ENCODE measurements around the gene GSG1L. TPM values are rescaled to one million over a fixed set of nuclear protein-coding genes. Genes with fewer than 3 reads are reported as not detected.

The GSG1L gene
- total and polyA plus RNA-seq, 2 experiments from 2014 or later, result not detected

DNA sequence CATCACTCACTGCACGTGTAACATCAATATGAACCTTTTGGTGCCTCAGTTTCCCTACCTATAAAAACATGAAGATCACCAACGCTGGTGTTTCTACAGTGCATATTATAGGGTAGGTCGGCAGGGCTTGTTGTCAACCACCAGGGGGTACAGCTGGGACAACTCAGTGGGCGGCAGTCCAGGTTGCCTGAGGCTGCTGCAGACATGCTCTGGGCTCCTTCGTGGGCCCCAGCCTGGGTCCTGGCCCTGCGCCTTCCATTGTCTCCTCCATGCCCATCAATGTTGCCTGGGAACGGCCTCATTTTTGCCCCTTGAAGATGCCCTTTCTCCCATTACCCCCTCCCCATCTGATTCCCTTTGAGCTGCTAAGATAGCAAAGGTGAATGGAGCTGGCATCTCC is 89.8 kb downstream of the GSG1L start:
- no peaks in the 10 kb centered on the region for H3K9me3 ChIP-seq (ENCODE audit: low read depth)
- H3K4me1 ChIP-seq (ENCODE audit: insufficient read depth), result no peaks in the 10 kb centered on the region
- no peak overlapping the region for H3K4me2 ChIP-seq
- H3K27ac ChIP-seq, result no peak overlapping the region
- DNase-seq (ENCODE audit: low spot score), result no peak
- no peaks in the 10 kb centered on the region for H3K27me3 ChIP-seq
- H3K9me2 ChIP-seq (replicated peaks; ENCODE audit: insufficient read depth), result no peaks in the 10 kb centered on the region
- no peaks in the 10 kb centered on the region for H3K79me2 ChIP-seq
- no peak overlapping the region for H2AFZ ChIP-seq
- TF ChIP-seq EZH2phosphoT487 (IDR thresholded peaks at IDR 0.05; ENCODE audit: low read depth, severe bottlenecking, unreplicated experiment), result no peak
- no peak for TF ChIP-seq EZH2 (IDR thresholded peaks at IDR 0.05; ENCODE audit: borderline replicate concordance)
- TF ChIP-seq, protein P1, sequence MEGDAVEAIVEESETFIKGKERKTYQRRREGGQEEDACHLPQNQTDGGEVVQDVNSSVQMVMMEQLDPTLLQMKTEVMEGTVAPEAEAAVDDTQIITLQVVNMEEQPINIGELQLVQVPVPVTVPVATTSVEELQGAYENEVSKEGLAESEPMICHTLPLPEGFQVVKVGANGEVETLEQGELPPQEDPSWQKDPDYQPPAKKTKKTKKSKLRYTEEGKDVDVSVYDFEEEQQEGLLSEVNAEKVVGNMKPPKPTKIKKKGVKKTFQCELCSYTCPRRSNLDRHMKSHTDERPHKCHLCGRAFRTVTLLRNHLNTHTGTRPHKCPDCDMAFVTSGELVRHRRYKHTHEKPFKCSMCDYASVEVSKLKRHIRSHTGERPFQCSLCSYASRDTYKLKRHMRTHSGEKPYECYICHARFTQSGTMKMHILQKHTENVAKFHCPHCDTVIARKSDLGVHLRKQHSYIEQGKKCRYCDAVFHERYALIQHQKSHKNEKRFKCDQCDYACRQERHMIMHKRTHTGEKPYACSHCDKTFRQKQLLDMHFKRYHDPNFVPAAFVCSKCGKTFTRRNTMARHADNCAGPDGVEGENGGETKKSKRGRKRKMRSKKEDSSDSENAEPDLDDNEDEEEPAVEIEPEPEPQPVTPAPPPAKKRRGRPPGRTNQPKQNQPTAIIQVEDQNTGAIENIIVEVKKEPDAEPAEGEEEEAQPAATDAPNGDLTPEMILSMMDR (IDR thresholded peaks at IDR 0.05; ENCODE audit: poor library complexity), result no peak
- H3K36me3 ChIP-seq (replicated peaks; ENCODE audit: insufficient read depth, low read depth), result no peaks in the 10 kb centered on the region
- H3K4me3 ChIP-seq, result no peak overlapping the region
- H4K20me1 ChIP-seq (ENCODE audit: insufficient read depth, poor library complexity, severe bottlenecking), result no peaks in the 10 kb centered on the region
- 66% methylated on average over 7 of the region's 7 CpGs for WGBS (ENCODE audit: low lambda C conversion rate, missing lambda C conversion rate)

DNA sequence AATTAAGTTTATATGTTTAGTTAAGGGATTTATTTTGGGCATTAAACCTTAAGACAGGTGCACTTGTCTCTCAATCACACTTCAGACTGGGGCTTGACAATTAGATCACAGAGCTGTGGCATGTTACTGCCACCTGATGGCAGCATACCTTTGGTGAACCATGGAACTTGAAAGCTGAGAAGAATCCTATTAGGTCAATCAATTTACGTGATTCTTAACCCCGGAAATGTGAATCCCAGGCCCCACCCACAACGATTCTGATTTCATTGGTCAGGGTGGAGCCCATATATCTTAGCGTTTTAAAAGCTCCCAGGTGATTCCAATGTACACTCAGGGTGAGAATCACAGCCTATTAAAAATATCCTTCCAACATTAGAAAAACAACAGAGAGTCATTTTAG is 91.0 kb downstream of the GSG1L start:
- 1% methylated on average over 4 of the region's 4 CpGs for WGBS (ENCODE audit: low lambda C conversion rate, missing lambda C conversion rate)
- Histone ChIP-seq H3K4me1 (ENCODE audit: insufficient read depth) (no peaks in the 10 kb centered on the region), H3K9me3 (ENCODE audit: low read depth) (no peaks in the 10 kb centered on the region), H3K27me3 (no peaks in the 10 kb centered on the region), H2AFZ (no peak overlapping the region), H3K9me2 (replicated peaks; ENCODE audit: insufficient read depth) (no peaks in the 10 kb centered on the region), H3K79me2 (no peaks in the 10 kb centered on the region), H3K36me3 (replicated peaks; ENCODE audit: insufficient read depth, low read depth) (no peaks in the 10 kb centered on the region), H3K4me2 (no peak overlapping the region), H3K4me3 (no peak overlapping the region), H4K20me1 (ENCODE audit: insufficient read depth, poor library complexity, severe bottlenecking) (no peaks in the 10 kb centered on the region), H3K27ac (no peak overlapping the region)
- TF ChIP-seq, protein P1 (IDR thresholded peaks at IDR 0.05; ENCODE audit: poor library complexity), result peak; percentile 52
- TF ChIP-seq EZH2phosphoT487 (IDR thresholded peaks at IDR 0.05; ENCODE audit: low read depth, severe bottlenecking, unreplicated experiment), result no peak
- no peak for TF ChIP-seq EZH2 (IDR thresholded peaks at IDR 0.05; ENCODE audit: borderline replicate concordance)
- peak; percentile 34 for DNase-seq (ENCODE audit: low spot score)

DNA sequence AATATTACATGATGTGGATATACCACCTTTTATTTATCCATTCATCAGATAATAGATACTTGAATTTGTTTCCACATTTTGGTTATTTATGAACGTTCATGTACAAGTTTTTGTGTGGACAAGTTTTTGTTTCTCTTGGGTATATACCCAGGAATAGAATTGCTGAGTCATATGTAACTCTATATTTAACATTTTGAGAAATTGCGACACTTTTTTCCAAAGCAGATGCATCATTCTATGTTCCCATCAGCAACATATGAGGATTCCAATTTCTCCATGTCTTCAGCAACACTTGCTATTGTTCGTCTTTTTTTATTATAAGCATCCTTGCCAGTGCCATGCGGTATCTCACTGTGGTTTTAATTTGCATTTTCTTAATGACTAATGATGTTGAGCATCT is 93.9 kb downstream of the GSG1L start:
- DNase-seq (ENCODE audit: low spot score), result no peak
- H4K20me1 ChIP-seq (ENCODE audit: insufficient read depth, poor library complexity, severe bottlenecking), result no peaks in the 10 kb centered on the region
- H3K27ac ChIP-seq, result no peak overlapping the region
- no peaks in the 10 kb centered on the region for H3K36me3 ChIP-seq (replicated peaks; ENCODE audit: insufficient read depth, low read depth)
- no peaks in the 10 kb centered on the region for H3K27me3 ChIP-seq
- TF ChIP-seq EZH2phosphoT487 (IDR thresholded peaks at IDR 0.05; ENCODE audit: low read depth, severe bottlenecking, unreplicated experiment) (no peak), EZH2 (IDR thresholded peaks at IDR 0.05; ENCODE audit: borderline replicate concordance) (no peak)
- TF ChIP-seq, protein P1 (IDR thresholded peaks at IDR 0.05; ENCODE audit: poor library complexity), result no peak
- H3K9me3 ChIP-seq (ENCODE audit: low read depth), result no peaks in the 10 kb centered on the region
- H3K4me1 ChIP-seq (ENCODE audit: insufficient read depth), result no peaks in the 10 kb centered on the region
- no peaks in the 10 kb centered on the region for H3K79me2 ChIP-seq
- H3K4me2 ChIP-seq, result no peak overlapping the region
- H2AFZ ChIP-seq, result no peak overlapping the region
- no peak overlapping the region for H3K4me3 ChIP-seq
- WGBS (ENCODE audit: low lambda C conversion rate, missing lambda C conversion rate), result 85% methylated on average over 4 of the region's 4 CpGs
- no peaks in the 10 kb centered on the region for H3K9me2 ChIP-seq (replicated peaks; ENCODE audit: insufficient read depth)

DNA sequence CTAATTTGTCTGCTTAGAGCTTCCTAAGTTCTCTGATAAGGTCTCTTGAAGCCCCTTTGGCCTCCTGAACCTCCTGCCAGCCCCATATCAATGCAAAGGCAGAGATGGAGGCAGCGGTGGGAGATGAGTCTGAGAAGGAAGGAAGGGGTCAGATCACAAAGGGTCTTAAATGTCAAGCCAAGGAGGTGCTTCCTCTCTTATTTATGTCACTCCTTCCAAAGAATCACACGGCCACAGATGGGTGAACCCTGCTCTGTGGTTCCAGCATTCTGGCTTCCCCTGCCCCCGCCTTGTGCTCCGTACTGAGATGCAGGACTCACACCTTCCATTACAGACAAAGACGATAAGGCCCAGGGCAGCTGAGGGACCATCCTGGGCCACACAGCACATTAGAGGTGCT is 96.3 kb downstream of the GSG1L start:
- no peak for DNase-seq (ENCODE audit: low spot score)
- H3K27me3 ChIP-seq, result no peaks in the 10 kb centered on the region
- no peaks in the 10 kb centered on the region for H3K36me3 ChIP-seq (replicated peaks; ENCODE audit: insufficient read depth, low read depth)
- H3K4me2 ChIP-seq, result no peak overlapping the region
- H3K4me1 ChIP-seq (ENCODE audit: insufficient read depth), result no peaks in the 10 kb centered on the region
- no peaks in the 10 kb centered on the region for H4K20me1 ChIP-seq (ENCODE audit: insufficient read depth, poor library complexity, severe bottlenecking)
- 72% methylated on average over 5 of the region's 5 CpGs for WGBS (ENCODE audit: low lambda C conversion rate, missing lambda C conversion rate)
- no peaks in the 10 kb centered on the region for H3K9me2 ChIP-seq (replicated peaks; ENCODE audit: insufficient read depth)
- no peak for TF ChIP-seq EZH2phosphoT487 (IDR thresholded peaks at IDR 0.05; ENCODE audit: low read depth, severe bottlenecking, unreplicated experiment)
- TF ChIP-seq, protein P1 (IDR thresholded peaks at IDR 0.05; ENCODE audit: poor library complexity), result no peak
- TF ChIP-seq EZH2 (IDR thresholded peaks at IDR 0.05; ENCODE audit: borderline replicate concordance), result no peak
- no peaks in the 10 kb centered on the region for H3K79me2 ChIP-seq
- no peaks in the 10 kb centered on the region for H3K9me3 ChIP-seq (ENCODE audit: low read depth)
- H2AFZ ChIP-seq, result no peak overlapping the region
- no peak overlapping the region for H3K27ac ChIP-seq
- H3K4me3 ChIP-seq, result no peak overlapping the region
